Measurements from ENCODE around the gene CFAP99. TPM values are rescaled to one million over a fixed set of nuclear protein-coding genes. Genes with fewer than 3 reads are reported as not detected.

The CFAP99 gene
- total and polyA plus RNA-seq, 2 of the 4 experiments (the other 2 are of a cell fraction), result not detected

- no peak overlapping the region for H3K4ac ChIP-seq (ENCODE audit: low read depth, low read length)
- no peak overlapping the region for H2BK20ac ChIP-seq (ENCODE audit: low read depth, low read length)
- H4K20me1 ChIP-seq (ENCODE audit: insufficient read depth, low read length), result peaks cover 99% of the 10 kb centered on the region
- H3K4me2 ChIP-seq (ENCODE audit: low read depth, low read length), result no peak overlapping the region
- H3K9ac ChIP-seq (ENCODE audit: low read depth, low read length), result no peak overlapping the region
- peaks cover 3% of the 10 kb centered on the region; the same call in 1 of the 2 replicates for H3K4me1 ChIP-seq (ENCODE audit: control insufficient read depth, insufficient read depth, low read length)
- H3K23ac ChIP-seq (ENCODE audit: low read depth, low read length), result no peak overlapping the region
- WGBS, 2 experiments (ENCODE audit: extremely low coverage in 2 of 2, insufficient read length in 1 of 2), result no CpG with 5 or more reads among the region's 3 CpGs
- H2AK5ac ChIP-seq (ENCODE audit: low read depth, low read length), result no peak overlapping the region
- dilution Hi-C loops (cut with HindIII; ENCODE audit: low sequenced_read_pairs, unreplicated experiment) (no loop called here), in situ Hi-C loops (cut with MboI; ENCODE audit: low sequenced_read_pairs) (no loop called here), intact Hi-C loops (cut with micrococcal nuclease) (no loop called here)
- POLR2A ChIA-PET (ENCODE audit: unreplicated experiment), result no interaction called here
- no peak for ATAC-seq (ENCODE audit: low read depth)
- H4K5ac ChIP-seq (ENCODE audit: low read depth, low read length), result no peak overlapping the region
- no peaks in the 10 kb centered on the region for H3K27me3 ChIP-seq (ENCODE audit: control insufficient read depth, insufficient read depth, low read length)
- H4K91ac ChIP-seq (ENCODE audit: insufficient read depth, low read depth, low read length), result no peak overlapping the region
- peaks cover 6% of the 10 kb centered on the region; the same call in 1 of the 2 replicates for H3K36me3 ChIP-seq (ENCODE audit: control insufficient read depth, insufficient read depth, low read length)
- H2AFZ ChIP-seq (replicated peaks; ENCODE audit: low read length, poor library complexity), result no peak overlapping the region
- no peak overlapping the region for H2BK5ac ChIP-seq (ENCODE audit: low read depth, low read length, poor library complexity, severe bottlenecking)
- no peak overlapping the region for H3K14ac ChIP-seq (replicated peaks; ENCODE audit: low read depth, low read length)
- no peak for DNase-seq
- H3K9me1 ChIP-seq (ENCODE audit: insufficient read depth, low read length), result peaks cover 47% of the 10 kb centered on the region
- CTCF ChIA-PET, result no interaction called here
- H3K56ac ChIP-seq (ENCODE audit: extremely low read depth, insufficient read depth, low read length), result no peak overlapping the region
- TF ChIP-seq RFX5 (IDR thresholded peaks at IDR 0.05; ENCODE audit: low read depth, low read length) (no peak), USF2 (IDR thresholded peaks at IDR 0.05; ENCODE audit: low read depth, low read length) (no peak), RAD21 (IDR thresholded peaks at IDR 0.05; ENCODE audit: low read length) (no peak), FOS (IDR thresholded peaks at IDR 0.05; ENCODE audit: low read depth, low read length) (no peak), ELK1 (IDR thresholded peaks at IDR 0.05; ENCODE audit: borderline replicate concordance, low read depth, low read length) (no peak)
- no peak overlapping the region for H2AK9ac ChIP-seq (replicated peaks; ENCODE audit: low read depth, low read length, poor library complexity)
- H3K4me3 ChIP-seq (ENCODE audit: insufficient read depth, low read depth, low read length), result no peak overlapping the region
- no peak overlapping the region for H3K27ac ChIP-seq (ENCODE audit: insufficient read depth, low read length)
- H3K79me1 ChIP-seq (ENCODE audit: low read depth in 1 of 2, low read length in 2 of 2), result peaks cover 2 to 79% of the 10 kb centered on the region in 2 experiments; a peak in 3 of 4 replicates
- H3K18ac ChIP-seq (ENCODE audit: low read depth, low read length), result no peak overlapping the region
- no peaks in the 10 kb centered on the region for H3K9me3 ChIP-seq (ENCODE audit: control insufficient read depth, insufficient read depth, low read length)
- H2BK120ac ChIP-seq (ENCODE audit: low read depth, low read length), result no peak overlapping the region
- no peak overlapping the region for H4K8ac ChIP-seq (ENCODE audit: low read depth in 2 of 2, low read length in 2 of 2)
- BruUV-seq (replicated peaks), result no TSS peak
- H2BK15ac ChIP-seq (ENCODE audit: low read depth, low read length), result no peak overlapping the region
Measured at GRCh38 chr4:2483237-2483636, 64.5 kb downstream of the CFAP99 start.

Measured in IMR-90 (cell line).